Measurements from ENCODE around the gene STX16.

GRCh38 chr20:58664883-58665282 lies 13.8 kb downstream of the STX16 start:
- no peak for TF ChIP-seq EP300 (IDR thresholded peaks at IDR 0.05)
- TF ChIP-seq, protein P1, sequence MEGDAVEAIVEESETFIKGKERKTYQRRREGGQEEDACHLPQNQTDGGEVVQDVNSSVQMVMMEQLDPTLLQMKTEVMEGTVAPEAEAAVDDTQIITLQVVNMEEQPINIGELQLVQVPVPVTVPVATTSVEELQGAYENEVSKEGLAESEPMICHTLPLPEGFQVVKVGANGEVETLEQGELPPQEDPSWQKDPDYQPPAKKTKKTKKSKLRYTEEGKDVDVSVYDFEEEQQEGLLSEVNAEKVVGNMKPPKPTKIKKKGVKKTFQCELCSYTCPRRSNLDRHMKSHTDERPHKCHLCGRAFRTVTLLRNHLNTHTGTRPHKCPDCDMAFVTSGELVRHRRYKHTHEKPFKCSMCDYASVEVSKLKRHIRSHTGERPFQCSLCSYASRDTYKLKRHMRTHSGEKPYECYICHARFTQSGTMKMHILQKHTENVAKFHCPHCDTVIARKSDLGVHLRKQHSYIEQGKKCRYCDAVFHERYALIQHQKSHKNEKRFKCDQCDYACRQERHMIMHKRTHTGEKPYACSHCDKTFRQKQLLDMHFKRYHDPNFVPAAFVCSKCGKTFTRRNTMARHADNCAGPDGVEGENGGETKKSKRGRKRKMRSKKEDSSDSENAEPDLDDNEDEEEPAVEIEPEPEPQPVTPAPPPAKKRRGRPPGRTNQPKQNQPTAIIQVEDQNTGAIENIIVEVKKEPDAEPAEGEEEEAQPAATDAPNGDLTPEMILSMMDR (IDR thresholded peaks at IDR 0.05): no peak

Data from stomach (tissue), 4 donors.